Left lung (tissue), 10 donors: ENCODE results near the gene SPTA1. TPM values are rescaled to one million over a fixed set of nuclear protein-coding genes. Genes with fewer than 3 reads are reported as not detected.

ENCODE experiments used
- ATAC-seq: fragments of 200-7000 bp; cut with Tn5 transposase; one replicate; pipeline ENCODE4 v1.9.1; 2020; ENCODE audit warnings: moderate library complexity
- DNase-seq, 4 donors: peaks; one replicate each; pipeline ENCODE4 v3.0.0-alpha.2; 2013 to 2020
- H3K27ac ChIP-seq, 2 donors: fragments of 200-600 bp; sonication (generic) in 1 of 2; one replicate each; pipeline versions ENCODE4 v1.5.0 to v1.8.0; 2020 to 2021
- H3K27me3 ChIP-seq, 2 donors: fragments of 200-600 bp; sonication (generic) in 1 of 2; one replicate each; pipeline versions ENCODE4 v1.5.0 to v1.8.0; 2020 to 2021
- H3K36me3 ChIP-seq, 2 donors: fragments of 200-600 bp; sonication (generic) in 1 of 2; one replicate each; pipeline versions ENCODE4 v1.5.0 to v1.8.0; 2020 to 2021
- H3K4me1 ChIP-seq, 2 donors: fragments of 200-600 bp; one replicate each; pipeline ENCODE4 v1.8.0; 2021
- H3K4me3 ChIP-seq, 2 donors: fragments of 200-600 bp; sonication (generic) in 1 of 2; one replicate each; pipeline versions ENCODE4 v1.5.0 to v1.8.0; 2020 to 2021; ENCODE audit warnings: mild to moderate bottlenecking in 1 of 2
- H3K9me3 ChIP-seq, 2 donors: fragments of 200-600 bp; sonication (generic) in 1 of 2; one replicate each; pipeline versions ENCODE4 v1.5.0 to v1.8.0; 2020 to 2021
- intact Hi-C, 2 donors: fragments of 100-400 bp; cut with DNase I; formaldehyde crosslinking; loops; one replicate each; pipeline versions ENCODE4 v1.11.2 to v1.14.2; 2022
- polyA plus RNA-seq, 6 donors: library from polyadenylated mRNA; unstranded; fragments of 120-200 nt; gene quantifications; one replicate each; pipeline ENCODE4 v1.2.1, GENCODE V29; 2013; ENCODE audit not compliant: insufficient read length in 6 of 6
- total RNA-seq, 2 donors: library from RNA; stranded (reverse); fragmentation: NEBNext Ultra II Directional; extraction: Animal tissue kit (Norgen Biotek cat#: 25700); gene quantifications; one replicate each; pipeline ENCODE4 v1.2.1, GENCODE V29; 2021
- TF ChIP-seq, protein P1 (sequence below), 2 donors: fragments of 200-600 bp; sonication (generic) in 1 of 2; IDR thresholded peaks; one replicate each; pipeline versions ENCODE4 v1.5.0 to v1.8.0; 2021; ENCODE audit warnings: antibody characterized with exemption in 2 of 2
- donor health status: DM: no; HTN: yes; CAD: no.
- donor health status: DM: no; HTN: no; CAD: no.

SPTA1 gene
- total and polyA plus RNA-seq, 8 donors: 0.06 to 13.3 (median 9.3) TPM

GRCh38 chr1:158613764-158614163, 72.8 kb downstream of the SPTA1 start:
- Histone ChIP-seq H3K4me3 (no peak overlapping the region), H3K27me3 (no peaks in the 10 kb centered on the region), H3K4me1 (no peaks in the 10 kb centered on the region), H3K9me3 (no peaks in the 10 kb centered on the region), H3K27ac (no peak overlapping the region), H3K36me3 (no peaks in the 10 kb centered on the region)
- TF ChIP-seq, protein P1, sequence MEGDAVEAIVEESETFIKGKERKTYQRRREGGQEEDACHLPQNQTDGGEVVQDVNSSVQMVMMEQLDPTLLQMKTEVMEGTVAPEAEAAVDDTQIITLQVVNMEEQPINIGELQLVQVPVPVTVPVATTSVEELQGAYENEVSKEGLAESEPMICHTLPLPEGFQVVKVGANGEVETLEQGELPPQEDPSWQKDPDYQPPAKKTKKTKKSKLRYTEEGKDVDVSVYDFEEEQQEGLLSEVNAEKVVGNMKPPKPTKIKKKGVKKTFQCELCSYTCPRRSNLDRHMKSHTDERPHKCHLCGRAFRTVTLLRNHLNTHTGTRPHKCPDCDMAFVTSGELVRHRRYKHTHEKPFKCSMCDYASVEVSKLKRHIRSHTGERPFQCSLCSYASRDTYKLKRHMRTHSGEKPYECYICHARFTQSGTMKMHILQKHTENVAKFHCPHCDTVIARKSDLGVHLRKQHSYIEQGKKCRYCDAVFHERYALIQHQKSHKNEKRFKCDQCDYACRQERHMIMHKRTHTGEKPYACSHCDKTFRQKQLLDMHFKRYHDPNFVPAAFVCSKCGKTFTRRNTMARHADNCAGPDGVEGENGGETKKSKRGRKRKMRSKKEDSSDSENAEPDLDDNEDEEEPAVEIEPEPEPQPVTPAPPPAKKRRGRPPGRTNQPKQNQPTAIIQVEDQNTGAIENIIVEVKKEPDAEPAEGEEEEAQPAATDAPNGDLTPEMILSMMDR (IDR thresholded peaks at IDR 0.05): no peak
- no peak for DNase-seq
- ATAC-seq: no peak
- intact Hi-C loops: no loop called here

GRCh38 chr1:158611916-158612315, 74.6 kb downstream of the SPTA1 start:
- H3K36me3 ChIP-seq: no peaks in the 10 kb centered on the region
- no peak overlapping the region for H3K27ac ChIP-seq
- H3K4me3 ChIP-seq: no peak overlapping the region
- DNase-seq: no peak
- no peak for ATAC-seq
- H3K27me3 ChIP-seq: no peaks in the 10 kb centered on the region
- H3K4me1 ChIP-seq: no peaks in the 10 kb centered on the region
- H3K9me3 ChIP-seq: no peaks in the 10 kb centered on the region
- intact Hi-C loops: no loop called here
- TF ChIP-seq, protein P1 (IDR thresholded peaks at IDR 0.05): no peak

- Histone ChIP-seq H3K4me3 (no peak overlapping the region), H3K27me3 (no peaks in the 10 kb centered on the region), H3K36me3 (no peaks in the 10 kb centered on the region), H3K4me1 (no peaks in the 10 kb centered on the region), H3K9me3 (no peaks in the 10 kb centered on the region), H3K27ac (no peak overlapping the region)
- TF ChIP-seq, protein P1 (IDR thresholded peaks at IDR 0.05): no peak
- intact Hi-C loops: loop anchor here in 1 of 2 donors (2.0 kb wide), 1 partner anchor 56 kb away; no protein-coding TSS in a partner anchor
- no peak for DNase-seq
- no peak for ATAC-seq
Measured at GRCh38 chr1:158607296-158607695, 79.2 kb downstream of the SPTA1 start.

DNA sequence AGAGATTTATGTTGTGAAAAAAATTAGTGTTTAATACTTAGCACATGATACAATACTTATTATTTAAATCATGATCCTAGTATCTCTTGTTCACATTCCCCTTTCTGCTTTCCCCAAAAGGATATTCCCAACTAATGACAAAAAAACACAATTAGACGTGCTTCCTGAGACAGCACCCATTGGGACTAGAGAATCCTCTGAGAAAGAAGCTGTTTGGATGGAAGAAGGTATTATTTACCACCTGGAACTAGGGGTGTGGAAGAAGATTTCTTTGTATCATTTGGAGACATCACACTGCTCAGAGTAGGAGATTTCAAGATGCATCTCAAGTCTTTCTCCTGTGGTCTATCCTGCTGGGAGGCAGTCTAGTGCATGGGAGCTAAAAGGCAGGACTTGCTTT, 81.5 kb downstream of the SPTA1 start, which contains the start of gene OR10Z1:
Gene OR10Z1 (plus strand): TSS at position 301 of the 400 bp plus-strand sequence. CDS start 1,171 bp downstream, outside the sequence.
- intact Hi-C loops: no loop called here
- H3K36me3 ChIP-seq: no peaks in the 10 kb centered on the region
- H3K9me3 ChIP-seq: no peaks in the 10 kb centered on the region
- no peak for DNase-seq
- no peak within 1 kb of the TSS for H3K27ac ChIP-seq
- no peaks in the 10 kb centered on the region for H3K27me3 ChIP-seq
- H3K4me3 ChIP-seq: no peak within 1 kb of the TSS
- no peak for ATAC-seq
- TF ChIP-seq, protein P1 (IDR thresholded peaks at IDR 0.05): no peak
- no peaks in the 10 kb centered on the region for H3K4me1 ChIP-seq

- H3K36me3 ChIP-seq: no peaks in the 10 kb centered on the region
- H3K9me3 ChIP-seq: peaks cover 0 to 38% of the 10 kb centered on the region in 2 donors
- no peak for ATAC-seq
- no peak overlapping the region for H3K27ac ChIP-seq
- DNase-seq: no peak
- TF ChIP-seq, protein P1 (IDR thresholded peaks at IDR 0.05): no peak
- H3K27me3 ChIP-seq: no peaks in the 10 kb centered on the region
- intact Hi-C loops: no loop called here
- no peak overlapping the region for H3K4me3 ChIP-seq
- H3K4me1 ChIP-seq: no peaks in the 10 kb centered on the region
Measured at GRCh38 chr1:158600735-158601134, 85.8 kb downstream of the SPTA1 start.
